ENCODE results near the gene PALLD. TPM values are rescaled to one million over a fixed set of nuclear protein-coding genes. Genes with fewer than 3 reads are reported as not detected.

The PALLD gene
- polyA plus RNA-seq, 3 donors = 7.0 to 145 (median 22.7) TPM

DNA sequence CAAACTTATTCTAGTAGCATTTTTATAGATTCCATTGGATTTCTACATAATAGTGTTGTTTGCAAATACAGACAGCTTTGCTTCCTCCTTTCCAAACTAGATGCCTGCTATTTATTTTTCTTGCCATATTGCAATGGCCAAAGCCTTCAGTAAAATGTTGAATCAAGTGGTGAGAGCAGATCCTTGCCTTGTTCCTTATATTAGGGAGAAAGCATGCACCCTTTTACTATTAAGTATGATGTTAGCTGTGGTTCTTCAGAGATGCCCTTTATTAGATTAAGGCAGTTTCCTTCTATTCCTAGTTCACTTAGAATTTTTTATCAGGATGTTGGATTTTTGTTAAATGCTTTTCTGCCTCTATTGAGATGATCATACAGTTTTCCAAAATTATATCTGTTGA, 279.5 kb downstream of the PALLD start:
- no peak overlapping the region for H3K27ac ChIP-seq (ENCODE audit: low read depth, low read length)

DNA sequence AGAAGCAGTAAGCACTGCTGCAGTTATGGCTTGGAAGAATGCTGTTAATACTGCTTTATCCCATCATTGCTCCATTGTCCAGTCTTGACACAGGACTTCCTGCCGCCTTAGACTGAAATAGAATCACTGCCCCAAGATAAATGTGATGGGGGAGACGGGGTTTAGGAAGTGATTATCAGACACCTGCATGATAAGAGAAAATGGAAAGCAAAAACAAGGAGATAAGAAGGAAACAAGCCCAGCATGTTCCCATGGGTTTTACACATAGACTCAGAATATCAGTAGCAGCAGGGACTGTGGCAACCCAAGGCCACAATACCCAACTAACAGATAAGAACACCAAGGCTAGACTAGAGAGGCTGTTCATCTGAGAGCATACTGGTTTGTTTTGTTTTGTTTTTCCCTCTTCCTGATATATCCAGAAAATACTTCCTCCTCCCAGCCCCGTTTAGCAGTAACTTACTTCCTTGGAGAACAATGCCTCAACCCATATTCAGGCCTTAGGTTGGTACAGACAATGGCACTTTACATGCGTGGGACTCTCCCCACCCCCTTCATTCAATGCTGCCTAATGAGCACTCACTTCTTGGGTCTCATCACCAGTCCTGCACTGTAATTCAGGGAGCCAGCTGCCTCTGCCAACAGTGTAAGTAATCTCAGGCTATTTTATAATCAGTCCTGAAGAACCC, 280.6 kb downstream of the PALLD start:
- H3K27ac ChIP-seq (ENCODE audit: low read depth, low read length) = no peak overlapping the region
- 58 to 72% (median 60%) methylated on average over 4 of the region's 4 CpGs for WGBS, 3 donors

DNA sequence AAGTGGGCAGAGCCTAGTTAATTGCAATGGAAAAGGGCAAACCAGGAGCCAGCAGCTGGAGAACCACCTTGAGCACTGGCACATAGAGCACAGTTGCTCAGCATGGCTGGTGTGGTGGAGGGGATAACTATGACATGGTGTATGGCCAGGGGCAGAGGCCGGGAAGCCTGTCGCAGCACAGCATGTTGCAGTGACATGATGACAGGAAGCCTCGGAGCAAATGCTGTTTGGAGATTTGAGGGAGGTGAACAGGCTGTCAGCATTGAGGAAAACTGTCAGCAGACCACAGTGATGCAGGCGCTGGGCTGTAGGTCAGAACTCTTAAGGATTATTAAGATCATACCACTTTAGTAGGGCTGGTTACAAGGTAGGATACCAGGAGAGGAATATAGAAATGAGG, 284.5 kb downstream of the PALLD start:
- WGBS, 3 donors = 83 to 88% (median 86%) methylated on average over 4 of the region's 4 CpGs

DNA sequence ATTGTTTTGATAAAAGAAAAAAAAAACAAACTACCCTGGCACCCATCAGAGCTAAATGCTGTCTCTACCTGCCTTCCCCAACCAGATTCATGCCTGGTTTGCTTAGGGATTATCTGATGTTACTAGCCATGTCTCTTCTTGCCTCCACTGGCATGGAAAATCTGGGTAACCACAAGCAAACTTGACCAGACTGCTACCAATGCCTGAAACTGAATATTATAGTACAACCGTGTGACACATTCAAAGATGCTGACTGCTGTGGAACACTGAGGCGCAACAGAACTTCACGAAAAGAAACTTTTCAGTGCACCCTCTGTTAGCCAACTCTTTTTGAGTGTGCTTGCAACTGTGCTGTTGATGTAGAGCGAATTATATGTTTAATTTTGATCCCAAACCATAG, 285.1 kb downstream of the PALLD start:
- no peak overlapping the region for H3K27ac ChIP-seq (ENCODE audit: low read depth, low read length)
- WGBS, 3 donors = 78 to 92% (median 83%) methylated on average over 4 of the region's 4 CpGs

More for the DNA sequence above, 284.5 kb downstream of the PALLD start:
- no peak overlapping the region for H3K27ac ChIP-seq (ENCODE audit: low read depth, low read length)

DNA sequence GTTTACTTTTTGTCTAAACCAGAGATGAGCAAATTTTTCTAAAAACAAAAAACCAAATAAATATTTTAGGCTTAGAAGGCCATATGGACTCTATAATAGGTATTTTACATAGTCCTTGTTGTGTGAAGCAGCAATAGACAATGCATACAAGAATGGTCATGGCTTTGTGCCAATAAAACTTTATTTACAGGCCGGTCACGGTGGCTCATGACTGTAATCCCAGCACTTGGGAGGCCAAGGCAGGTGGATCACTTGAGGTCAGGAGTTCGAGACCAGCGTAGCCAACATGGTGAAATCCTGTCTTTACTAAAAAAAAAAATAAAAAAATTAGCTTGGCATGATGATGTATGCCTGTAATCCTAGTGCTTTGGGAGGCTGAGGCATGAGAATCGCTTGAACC, 285.6 kb downstream of the PALLD start:
- WGBS, 3 donors = 88 to 96% (median 91%) methylated on average over 5 of the region's 5 CpGs
- H3K27ac ChIP-seq (ENCODE audit: low read depth, low read length) = no peak overlapping the region

DNA sequence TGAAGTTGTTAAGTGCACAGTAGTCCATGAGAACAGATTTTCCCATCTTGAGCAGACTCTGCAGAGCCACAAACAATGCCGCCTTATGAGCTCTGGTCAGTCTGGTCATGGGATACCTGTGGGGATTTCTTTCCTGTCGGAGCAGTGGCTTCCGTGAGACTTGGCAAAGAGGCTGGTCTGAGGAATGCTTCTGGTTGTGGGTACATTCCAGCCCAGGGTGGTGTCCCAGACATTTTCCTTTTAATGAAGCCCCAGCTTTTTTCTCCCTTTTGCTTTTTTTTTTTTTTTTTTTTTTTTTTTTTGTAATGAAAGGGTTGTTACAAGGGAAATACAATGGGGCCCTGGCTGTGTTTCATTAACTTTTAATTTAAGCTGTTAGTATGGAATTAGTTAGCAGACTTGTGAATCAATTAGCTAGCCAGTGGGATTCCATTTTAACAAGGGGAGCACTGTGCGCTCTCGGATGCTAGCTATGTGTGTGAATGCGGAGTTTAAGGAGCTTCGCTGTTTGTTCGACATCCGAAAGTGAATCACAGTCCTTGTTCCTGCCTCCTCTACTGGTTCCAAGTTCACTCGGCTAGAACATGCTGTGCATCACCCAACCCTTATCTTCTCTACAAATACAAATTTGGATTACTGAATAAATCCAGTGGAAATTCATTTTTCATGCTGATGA, 288.1 kb downstream of the PALLD start:
- WGBS, 3 donors = 87 to 88% (median 87%) methylated on average over 10 of the region's 10 CpGs
- H3K27ac ChIP-seq (ENCODE audit: low read depth, low read length) = no peak overlapping the region

DNA sequence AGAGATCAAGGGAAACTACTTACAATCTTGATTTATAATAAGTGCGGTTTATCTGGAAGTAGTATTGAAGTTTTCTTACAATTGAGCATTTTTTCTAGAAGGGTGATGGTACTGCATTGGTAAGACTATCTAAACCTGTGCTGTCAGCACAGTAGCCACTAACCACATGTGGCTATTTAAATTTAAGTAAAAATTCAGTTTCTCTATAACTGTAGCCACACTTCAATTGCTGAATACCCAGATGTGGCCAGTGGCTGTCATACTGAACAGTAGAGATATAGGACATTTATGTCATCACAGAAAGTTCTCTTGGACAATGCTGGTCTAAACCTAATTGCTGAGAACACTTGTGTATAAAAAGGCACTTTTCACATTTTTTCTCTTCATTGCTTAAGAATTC, 290.5 kb downstream of the PALLD start:
- H3K27ac ChIP-seq (ENCODE audit: low read depth, low read length) = no peak overlapping the region
- WGBS, 3 donors = 86 to 94% (median 87%) methylated on average over 1 of the region's 1 CpG

DNA sequence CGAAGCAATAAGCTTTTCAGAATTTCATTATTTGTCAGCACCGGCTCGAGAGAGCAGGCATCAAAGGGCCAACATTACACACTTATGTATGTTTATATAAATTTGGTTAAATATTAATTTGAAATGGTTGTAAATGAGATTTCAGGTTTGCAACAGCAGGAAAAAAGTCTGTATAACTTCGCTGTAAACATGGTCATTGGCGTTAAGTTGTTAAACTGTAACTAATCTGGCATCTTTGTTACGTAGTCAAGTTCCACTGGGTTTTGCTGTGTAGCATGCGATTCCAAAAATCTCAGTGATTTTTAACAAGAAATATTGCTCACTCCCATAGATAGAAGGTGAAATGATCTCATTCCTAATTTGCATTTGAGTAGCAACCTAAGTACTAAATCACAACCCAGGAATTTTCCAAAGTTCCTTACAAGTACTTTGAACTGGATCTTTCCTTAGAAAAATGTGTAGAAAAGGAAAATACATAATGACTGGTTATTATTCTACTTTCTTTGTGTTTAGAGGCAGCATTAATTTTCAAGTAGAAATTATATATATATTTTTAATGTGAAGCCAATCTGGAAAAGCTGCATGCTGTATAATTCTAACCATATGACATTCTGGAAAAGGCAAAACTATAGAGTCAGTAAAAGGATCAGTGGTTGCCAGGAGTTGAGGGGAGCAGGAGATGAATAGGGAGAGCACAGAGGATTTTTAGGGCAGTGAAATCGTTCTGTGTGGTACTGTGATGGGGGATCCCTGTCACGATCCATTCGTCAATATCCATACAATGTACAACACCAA, 291.1 kb downstream of the PALLD start:
- H3K27ac ChIP-seq (ENCODE audit: low read depth, low read length) = no peak overlapping the region
- 50 to 84% (median 76%) methylated on average over 10 of the region's 10 CpGs for WGBS, 3 donors

DNA sequence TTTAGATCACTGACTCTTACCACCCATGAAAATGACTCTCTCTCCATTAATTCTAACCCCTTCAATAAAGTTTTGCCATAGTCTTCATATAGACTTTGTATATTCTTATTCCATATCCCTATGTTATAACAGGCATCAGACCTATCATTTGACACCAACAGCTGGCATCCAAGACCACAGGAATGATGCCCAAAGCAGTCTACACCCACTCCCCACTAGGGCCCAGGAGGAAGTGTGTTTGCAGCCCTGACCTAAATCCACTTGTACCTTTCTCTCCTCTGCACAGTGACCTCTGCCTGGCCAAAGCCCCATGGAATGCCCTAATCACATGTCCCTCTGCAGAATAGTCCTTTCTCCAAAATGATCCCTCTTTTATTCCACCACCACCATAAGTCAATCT, 294.0 kb downstream of the PALLD start:
- no peak overlapping the region for H3K27ac ChIP-seq (ENCODE audit: low read depth, low read length)

DNA sequence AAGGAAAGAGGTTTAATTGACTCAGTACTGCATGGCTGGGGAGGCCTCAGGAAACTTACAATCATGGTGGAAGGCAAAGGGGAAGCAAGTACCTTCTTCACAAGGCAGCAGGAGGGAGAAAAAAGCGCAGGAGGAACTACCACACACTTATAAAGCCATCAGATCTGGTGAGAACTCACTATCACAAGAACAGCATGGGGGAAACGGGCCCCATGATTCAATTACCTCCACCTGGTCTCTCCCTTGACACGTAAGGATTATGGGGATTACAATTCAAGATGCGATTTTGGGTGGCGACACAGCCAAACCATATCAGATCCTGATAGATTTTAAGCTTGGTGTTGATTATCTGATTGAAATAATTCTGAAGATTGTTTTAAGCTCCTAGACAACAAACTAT, 294.5 kb downstream of the PALLD start:
- 88 to 97% (median 94%) methylated on average over 5 of the region's 5 CpGs for WGBS, 3 donors
- no peak overlapping the region for H3K27ac ChIP-seq (ENCODE audit: low read depth, low read length)

DNA sequence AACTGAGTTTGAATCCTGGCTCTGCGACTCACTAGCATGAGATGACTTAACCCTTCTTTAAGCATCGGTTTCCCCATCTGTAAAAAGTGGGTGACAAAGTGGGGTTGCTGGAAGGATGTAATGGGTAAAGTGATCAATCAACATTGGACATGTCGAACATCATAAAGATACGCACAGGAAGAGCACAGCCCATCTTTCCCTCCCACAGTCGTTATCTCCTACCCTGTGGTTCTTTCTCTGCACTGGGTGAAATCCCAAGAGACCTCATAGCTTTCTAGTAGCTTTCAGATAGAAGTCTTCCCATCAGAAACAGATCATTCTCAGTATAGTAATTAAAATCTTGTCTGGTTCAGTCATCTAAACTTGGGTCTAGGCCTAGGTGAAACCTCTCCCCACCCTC, 296.7 kb downstream of the PALLD start:
- 89 to 93% (median 92%) methylated on average over 5 of the region's 5 CpGs for WGBS, 3 donors
- H3K27ac ChIP-seq (ENCODE audit: low read depth, low read length) = no peak overlapping the region

DNA sequence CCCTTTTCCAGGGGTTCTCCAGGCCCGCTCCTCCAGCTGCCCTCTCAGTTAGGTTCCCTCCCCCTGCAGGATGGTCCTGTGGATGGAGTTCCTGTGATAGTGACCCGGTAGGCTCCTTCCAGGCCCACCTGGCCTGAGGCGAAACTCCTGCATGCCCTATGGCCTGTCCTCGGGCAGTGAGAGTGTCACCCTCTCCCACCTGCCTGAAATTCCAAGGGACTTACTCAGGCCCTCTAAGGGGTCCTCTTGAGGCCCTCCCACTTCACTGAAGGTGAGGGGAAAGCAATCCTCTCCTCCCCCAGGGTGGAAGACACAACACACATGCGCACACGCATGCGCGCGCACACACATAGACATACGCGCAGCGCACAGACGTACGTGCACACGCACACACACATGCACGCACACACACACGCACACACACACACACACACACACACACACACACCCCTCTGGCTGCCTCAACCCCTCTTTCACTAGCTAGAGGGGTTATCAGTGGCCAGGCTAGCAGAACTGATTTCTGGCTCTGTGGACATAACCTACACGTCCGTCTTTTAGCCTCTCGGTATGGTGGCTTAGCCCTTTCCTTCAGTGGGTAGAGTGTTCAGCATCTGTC, 297.3 kb downstream of the PALLD start:
- no peak overlapping the region for H3K27ac ChIP-seq (ENCODE audit: low read depth, low read length)
- WGBS, 3 donors = 89 to 97% (median 92%) methylated on average over 20 of the region's 20 CpGs

DNA sequence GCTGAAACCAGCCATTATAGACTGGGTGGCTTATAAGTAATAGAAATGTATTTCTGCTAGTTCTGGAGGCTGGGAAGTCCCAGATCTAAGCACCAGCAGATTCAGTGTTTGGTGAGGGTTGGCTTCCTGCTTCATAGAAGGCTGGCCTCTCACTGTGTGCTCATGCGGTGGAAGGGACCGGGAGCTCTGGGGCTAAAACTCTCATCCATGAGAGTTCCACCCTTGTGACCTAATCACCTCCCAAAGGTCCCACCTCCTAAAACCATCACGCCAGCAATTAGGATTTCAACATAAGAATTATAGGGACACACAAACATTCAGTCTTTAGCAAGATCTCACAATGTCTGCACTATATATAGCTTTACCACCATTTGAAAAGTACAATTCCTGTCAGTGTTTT, 298.0 kb downstream of the PALLD start:
- 79 to 96% (median 86%) methylated on average over 3 of the region's 3 CpGs for WGBS, 3 donors
- no peak overlapping the region for H3K27ac ChIP-seq (ENCODE audit: low read depth, low read length)

DNA sequence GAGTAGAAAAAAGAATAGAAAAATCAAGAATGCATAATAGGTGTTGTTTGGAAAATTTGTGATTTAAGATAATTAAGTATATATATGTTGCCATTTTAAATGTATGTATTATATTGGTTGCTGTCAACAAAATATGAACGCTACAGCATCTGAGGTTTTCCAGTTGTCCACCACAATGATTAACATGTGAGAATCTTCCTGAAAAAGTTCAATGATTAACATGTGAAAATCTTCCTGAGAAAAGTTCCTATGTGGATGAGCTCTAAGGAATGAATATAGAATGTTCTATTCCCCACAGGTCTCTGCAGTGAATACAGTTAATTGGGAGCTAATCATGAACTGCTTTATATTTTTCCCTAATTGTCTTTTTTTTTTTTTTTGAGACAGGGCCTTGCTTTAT, 298.5 kb downstream of the PALLD start:
- WGBS, 3 donors = 95 to 100% (median 98%) methylated on average over 1 of the region's 1 CpG
- no peak overlapping the region for H3K27ac ChIP-seq (ENCODE audit: low read depth, low read length)

DNA sequence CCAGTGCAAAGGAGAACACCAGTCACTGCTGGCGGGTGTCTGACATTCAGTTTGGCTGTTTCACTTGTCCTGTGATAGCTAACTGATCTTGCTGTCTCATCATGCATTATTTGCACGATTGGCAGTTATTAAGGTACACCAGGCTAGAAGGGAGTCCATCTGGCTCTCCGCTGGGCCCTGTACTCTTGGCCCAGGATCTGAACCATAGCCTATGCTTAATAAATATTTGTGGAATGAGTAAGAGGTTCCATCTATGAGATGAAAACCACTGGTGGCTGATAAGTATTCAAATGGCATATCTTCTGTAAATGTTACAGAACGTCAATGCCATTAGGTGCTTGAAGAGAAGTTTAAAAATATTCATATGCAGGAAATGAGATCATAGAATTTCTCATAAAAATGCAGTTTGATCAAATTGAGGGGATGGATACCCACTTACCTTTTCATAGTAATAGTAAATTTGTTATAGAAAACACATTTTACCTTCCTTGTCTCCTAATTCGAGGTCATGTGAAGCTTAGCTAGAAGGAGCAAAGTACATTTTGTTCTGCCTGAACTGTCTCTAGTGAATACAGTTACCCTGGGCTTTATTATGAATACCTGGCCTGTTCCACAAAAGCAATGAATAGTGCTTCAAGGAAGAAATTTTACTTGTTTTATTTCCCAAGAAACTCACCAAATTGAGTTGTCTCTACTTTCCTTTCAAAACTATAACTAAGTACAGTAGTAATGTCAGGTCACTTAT, 299.7 kb downstream of the PALLD start:
- WGBS, 3 donors = 59 to 86% (median 83%) methylated on average over 5 of the region's 5 CpGs
- no peak overlapping the region for H3K27ac ChIP-seq (ENCODE audit: low read depth, low read length)

DNA sequence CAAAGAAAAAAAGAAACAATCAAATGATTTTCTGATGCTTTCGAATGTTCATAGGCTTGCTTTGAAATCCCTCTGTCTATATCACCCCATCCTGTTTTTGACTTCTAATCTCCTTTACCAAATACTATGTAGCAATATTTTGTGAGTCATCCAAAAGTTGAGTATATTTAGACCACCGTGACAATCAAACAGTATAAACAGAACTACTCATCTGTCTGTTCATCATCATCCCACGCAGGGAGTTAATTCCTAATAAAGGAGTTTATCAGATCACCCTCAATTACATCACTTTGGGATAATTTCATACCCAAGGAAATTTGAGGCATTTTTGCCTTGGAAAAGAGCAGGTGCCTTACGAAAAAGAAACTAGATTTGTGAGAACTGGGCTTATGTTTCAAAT, 300.3 kb downstream of the PALLD start:
- H3K27ac ChIP-seq (ENCODE audit: low read depth, low read length) = no peak overlapping the region
- 41 to 59% (median 44%) methylated on average over 4 of the region's 4 CpGs for WGBS, 3 donors

DNA sequence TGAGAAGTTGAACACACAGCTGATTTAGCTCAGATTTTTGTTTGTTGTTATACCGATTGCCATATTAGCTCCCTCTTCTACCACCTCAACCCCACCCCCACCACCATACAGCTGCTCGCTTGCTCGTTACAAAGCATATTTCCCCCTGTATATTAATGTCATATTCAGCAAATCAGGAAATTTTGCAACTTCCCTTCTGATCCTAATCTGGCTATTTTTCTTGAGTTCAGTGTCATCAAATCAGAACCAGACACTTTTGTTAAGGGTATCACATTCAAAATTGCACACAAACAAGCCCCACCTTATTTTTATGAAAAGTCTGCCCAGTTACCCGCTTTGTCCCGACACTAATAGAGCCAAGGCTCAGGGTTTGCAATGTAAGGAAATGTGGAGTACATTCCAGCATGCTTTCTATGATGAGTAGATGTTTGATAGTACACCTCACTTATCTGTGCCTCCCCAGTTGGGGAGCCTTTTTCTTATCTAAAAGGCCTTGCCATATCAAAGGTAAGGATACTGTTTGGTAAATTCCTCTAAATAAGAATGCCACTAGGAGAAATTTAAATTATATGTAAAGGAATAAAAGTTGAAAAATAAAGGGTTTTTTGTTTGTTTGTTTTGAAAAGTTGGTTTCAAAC, 301.0 kb downstream of the PALLD start:
- no peak overlapping the region for H3K27ac ChIP-seq (ENCODE audit: low read depth, low read length)
- 42 to 88% (median 60%) methylated on average over 5 of the region's 5 CpGs for WGBS, 3 donors

DNA sequence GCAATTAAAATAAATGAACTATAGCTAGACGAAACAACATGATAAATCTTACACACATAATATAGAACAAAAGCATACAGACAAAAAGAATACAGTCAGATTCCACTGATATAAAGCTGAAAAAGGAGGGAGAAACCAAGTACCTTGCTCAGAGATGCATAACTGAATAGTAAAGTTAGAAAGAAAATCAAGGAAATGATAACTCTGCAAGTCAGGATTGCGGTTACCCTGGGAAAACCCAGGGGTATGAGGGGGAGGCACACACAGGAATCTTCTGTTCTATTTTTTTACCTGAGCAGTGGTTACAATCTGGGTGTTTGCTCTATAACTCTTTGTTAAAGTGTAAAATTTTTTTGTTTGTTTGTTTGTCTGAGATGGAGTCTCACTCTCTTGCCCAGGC, 304.1 kb downstream of the PALLD start:
- 89 to 99% (median 89%) methylated on average over 2 of the region's 2 CpGs for WGBS, 3 donors
- no peak overlapping the region for H3K27ac ChIP-seq (ENCODE audit: low read depth, low read length)

Measured in adipose tissue (tissue), 3 donors.